ENCODE results near the gene CHD5.

DNA sequence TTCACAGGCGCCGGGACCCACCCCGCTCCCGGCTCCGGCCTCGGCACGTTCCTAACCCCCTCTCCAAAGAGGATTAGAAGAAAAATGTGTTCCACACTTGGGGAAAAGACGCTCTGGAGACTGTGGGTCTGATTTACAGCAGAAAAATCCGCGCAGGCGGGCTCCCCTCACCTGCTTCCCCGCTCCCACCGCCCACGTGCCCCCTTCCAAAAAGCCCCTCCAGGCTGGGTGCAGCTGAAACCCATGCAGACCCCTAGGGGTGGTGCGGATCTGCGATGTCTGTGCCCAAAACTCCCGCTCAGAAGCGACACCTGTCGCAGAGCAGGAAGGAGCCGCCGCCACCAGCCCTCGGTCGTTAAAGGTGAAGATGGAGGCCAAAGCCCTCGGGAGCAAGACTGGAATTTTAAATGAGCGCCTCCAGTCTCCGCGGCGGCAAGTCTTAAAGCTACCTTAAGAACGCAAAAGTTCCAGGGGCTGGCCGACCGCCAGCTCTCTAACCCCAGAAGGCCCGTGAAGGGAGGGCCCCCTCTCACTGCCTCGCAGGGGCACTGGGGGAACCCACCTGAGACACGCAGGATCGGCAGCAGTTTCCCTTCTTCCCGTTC is 688 bp upstream of the CHD5 start:
- TF ChIP-seq POLR2AphosphoS5 (IDR thresholded peaks at IDR 0.05) (no peak), POLR2A (IDR thresholded peaks at IDR 0.05) (no peak)
- TF ChIP-seq, protein P1, sequence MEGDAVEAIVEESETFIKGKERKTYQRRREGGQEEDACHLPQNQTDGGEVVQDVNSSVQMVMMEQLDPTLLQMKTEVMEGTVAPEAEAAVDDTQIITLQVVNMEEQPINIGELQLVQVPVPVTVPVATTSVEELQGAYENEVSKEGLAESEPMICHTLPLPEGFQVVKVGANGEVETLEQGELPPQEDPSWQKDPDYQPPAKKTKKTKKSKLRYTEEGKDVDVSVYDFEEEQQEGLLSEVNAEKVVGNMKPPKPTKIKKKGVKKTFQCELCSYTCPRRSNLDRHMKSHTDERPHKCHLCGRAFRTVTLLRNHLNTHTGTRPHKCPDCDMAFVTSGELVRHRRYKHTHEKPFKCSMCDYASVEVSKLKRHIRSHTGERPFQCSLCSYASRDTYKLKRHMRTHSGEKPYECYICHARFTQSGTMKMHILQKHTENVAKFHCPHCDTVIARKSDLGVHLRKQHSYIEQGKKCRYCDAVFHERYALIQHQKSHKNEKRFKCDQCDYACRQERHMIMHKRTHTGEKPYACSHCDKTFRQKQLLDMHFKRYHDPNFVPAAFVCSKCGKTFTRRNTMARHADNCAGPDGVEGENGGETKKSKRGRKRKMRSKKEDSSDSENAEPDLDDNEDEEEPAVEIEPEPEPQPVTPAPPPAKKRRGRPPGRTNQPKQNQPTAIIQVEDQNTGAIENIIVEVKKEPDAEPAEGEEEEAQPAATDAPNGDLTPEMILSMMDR (IDR thresholded peaks at IDR 0.05) = no peak
